ENCODE measurements around the gene SIX5.

DNA sequence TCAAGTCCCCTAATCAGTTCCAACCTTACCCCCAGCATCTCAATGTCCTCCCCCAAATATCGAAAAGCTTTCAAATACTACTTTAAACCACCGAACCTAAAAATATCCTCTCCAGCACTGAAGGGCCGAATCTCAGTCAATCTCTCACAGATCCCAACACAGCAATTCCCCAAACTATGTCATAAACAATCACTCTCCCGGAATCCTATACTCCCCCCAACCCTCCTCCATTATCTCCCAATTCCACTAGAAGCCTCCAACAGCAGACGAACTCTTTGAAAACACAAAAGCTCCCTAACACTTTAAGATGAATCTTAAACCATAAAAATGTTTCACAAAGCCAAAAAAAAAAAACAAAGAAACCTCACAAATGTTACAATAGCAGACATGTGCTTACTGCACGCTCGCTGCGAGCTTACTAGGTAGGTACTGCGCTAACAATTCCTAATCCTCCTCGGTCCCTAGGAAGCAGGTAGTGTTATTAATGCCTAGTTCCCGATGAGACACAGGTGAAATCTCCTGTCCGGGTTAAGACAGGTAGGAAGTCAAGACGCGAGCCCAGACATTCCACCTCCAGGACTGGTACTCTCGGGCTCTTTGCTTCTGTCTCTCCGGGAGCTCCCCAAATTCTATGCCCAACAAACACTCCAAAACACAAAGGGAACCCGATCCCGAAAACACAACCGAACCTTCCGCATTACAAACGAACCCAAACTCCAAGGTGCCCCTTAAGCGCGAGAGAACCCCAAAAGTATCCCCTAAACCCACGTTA is 52.5 kb downstream of the SIX5 start:
- TF ChIP-seq POLR2A (IDR thresholded peaks at IDR 0.05; ENCODE audit: low read length), result no peak
- no peak for TF ChIP-seq GATA1 (IDR thresholded peaks at IDR 0.05; ENCODE audit: low read depth, low read length)

Measured in erythroblast (primary cell).